Keratinocyte (primary cell): ENCODE results near the gene KLHL6.

Experiments used
- CTCF ChIP-seq, 3 experiments: IDR thresholded peaks in 1 of 3; conservative IDR thresholded peaks in 1 of 3; optimal IDR thresholded peaks in 1 of 3; 2 replicates in 2 of 3; 3 replicates in 1 of 3; pipeline versions ENCODE3 to v1.5.1; 2011; ENCODE audit warnings: low read length in 3 of 3, mild to moderate bottlenecking in 3 of 3, moderate library complexity in 2 of 3, control low read depth in 1 of 3, inconsistent platforms in 1 of 3; ENCODE audit not compliant: insufficient read depth in 2 of 3; ENCODE audit errors: extremely low read depth in 1 of 3
- EZH2 ChIP-seq: IDR thresholded peaks from one replicate; pipeline ENCODE4 v1.6.1; 2012; ENCODE audit warnings: inconsistent platforms, mild to moderate bottlenecking, low read length, moderate library complexity

- TF ChIP-seq CTCF (optimal IDR thresholded peaks at IDR 0.05 in 1 of 3, IDR thresholded peaks at IDR 0.05 in 1 of 3, conservative IDR thresholded peaks at IDR 0.05 in 1 of 3; ENCODE audit: extremely low read depth in 1 of 3, insufficient read depth in 2 of 3, low read length in 3 of 3), result no peak
- TF ChIP-seq EZH2, result no peak
Observed at GRCh38 chr3:183536238-183536880, 19.1 kb downstream of the KLHL6 start.
